Measurements from ENCODE around the gene PADI4.

The PADI4 gene

DNA sequence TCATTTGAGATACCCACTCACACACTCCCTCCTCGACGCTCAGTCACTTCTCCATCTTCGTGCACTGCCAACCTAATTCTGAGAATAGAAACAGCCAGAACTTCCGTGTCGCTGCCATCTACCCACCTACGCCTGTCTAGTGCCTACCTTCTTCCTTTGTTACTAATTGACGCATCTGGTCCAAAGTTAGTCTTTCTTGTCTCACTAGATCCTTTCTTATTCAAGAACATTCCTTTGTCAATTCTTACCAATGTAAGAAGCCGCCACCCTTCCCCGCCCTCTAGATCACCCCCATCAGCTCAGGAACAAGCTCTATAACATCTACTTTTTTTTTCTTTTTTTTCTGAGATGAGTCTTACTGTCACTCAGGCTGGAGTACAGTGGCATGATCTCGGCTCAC lies 67.7 kb downstream of the PADI4 start:
- H3K4me3 ChIP-seq (ENCODE audit: low read depth, low read length), result no peak overlapping the region
- TF ChIP-seq, protein P1, sequence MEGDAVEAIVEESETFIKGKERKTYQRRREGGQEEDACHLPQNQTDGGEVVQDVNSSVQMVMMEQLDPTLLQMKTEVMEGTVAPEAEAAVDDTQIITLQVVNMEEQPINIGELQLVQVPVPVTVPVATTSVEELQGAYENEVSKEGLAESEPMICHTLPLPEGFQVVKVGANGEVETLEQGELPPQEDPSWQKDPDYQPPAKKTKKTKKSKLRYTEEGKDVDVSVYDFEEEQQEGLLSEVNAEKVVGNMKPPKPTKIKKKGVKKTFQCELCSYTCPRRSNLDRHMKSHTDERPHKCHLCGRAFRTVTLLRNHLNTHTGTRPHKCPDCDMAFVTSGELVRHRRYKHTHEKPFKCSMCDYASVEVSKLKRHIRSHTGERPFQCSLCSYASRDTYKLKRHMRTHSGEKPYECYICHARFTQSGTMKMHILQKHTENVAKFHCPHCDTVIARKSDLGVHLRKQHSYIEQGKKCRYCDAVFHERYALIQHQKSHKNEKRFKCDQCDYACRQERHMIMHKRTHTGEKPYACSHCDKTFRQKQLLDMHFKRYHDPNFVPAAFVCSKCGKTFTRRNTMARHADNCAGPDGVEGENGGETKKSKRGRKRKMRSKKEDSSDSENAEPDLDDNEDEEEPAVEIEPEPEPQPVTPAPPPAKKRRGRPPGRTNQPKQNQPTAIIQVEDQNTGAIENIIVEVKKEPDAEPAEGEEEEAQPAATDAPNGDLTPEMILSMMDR (IDR thresholded peaks at IDR 0.05; ENCODE audit: borderline replicate concordance, insufficient read depth, low read depth, low read length), result no peak

DNA sequence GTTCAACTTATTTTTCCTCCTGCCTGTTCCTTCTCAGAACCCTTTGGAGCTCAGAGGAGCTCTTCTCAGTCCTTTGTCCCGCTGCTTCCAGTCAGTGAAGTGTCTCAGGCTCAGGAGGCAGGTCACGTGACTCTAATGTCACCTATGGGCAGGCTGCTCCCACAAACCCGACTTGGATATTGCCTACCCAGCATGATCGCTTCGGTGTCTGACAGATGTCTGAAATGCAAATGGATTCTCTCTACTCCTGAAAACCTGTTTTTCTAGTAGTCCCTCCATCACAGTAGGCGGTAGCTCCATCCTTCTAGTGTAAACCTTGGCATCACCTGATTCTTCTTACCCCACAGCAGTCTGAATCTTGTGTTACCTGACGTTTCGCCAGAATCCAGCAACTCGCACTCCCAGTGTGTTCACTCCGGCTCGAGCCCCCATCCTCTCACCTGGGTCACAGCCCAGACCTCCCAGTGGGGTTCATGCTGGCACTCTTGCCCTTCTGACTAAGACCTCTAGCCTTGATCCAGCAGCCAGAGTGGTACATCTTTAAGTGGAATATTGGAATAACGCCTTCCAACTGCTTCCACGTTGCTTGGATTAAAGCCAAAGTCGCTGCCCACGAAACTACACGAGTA lies 69.4 kb downstream of the PADI4 start:
- TF ChIP-seq, protein P1 (IDR thresholded peaks at IDR 0.05; ENCODE audit: borderline replicate concordance, insufficient read depth, low read depth, low read length), result no peak
- H3K4me3 ChIP-seq (ENCODE audit: low read depth, low read length), result no peak overlapping the region

DNA sequence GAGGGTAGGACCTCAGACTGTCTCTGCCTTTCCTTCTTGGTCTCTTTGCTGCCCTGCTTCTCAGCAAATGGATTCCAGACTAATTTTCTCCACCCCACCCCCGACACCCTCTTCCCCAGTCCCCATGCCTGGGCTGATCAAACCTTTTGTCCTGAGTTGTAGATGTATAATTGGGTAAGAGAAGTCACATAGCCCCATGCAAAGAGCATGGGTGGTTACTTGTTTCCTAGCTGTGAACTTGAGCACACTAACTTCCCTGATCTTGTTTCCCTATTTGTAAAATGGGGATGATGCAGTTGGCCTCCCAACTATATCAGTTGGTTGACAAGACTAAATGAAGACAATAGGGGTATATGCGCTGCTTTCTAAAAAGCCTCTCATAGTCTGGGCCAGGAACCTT lies 73.2 kb downstream of the PADI4 start:
- TF ChIP-seq, protein P1 (IDR thresholded peaks at IDR 0.05; ENCODE audit: borderline replicate concordance, insufficient read depth, low read depth, low read length), result no peak
- H3K4me3 ChIP-seq (ENCODE audit: low read depth, low read length), result no peak overlapping the region

DNA sequence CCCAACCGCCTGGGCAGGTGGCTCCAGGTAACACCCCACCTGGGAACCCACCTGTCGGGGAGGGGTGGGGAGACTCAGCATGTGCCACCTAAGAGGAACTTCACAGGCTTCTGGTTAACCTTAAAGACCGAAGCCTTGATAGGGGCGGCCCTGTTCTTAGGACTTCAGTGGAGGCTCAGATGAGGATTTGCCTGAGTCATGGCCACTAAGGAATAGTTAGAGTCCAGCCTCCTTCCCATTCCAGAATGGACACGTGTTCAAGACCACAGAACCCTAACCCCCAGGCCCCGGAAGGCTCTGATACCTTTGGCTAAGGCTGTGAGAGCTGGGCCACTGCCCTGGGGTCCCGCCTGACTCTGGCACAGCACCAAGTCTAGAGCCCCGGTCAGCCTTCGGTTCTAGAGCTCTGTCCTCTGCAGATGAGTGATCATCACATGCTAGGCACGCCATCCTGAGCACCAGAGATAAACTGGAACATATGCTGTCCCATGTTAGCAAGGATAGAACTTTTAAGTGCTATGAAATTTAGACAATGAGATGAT lies 84.3 kb downstream of the PADI4 start:
- H3K4me3 ChIP-seq (ENCODE audit: low read depth, low read length), result no peak overlapping the region
- TF ChIP-seq, protein P1 (IDR thresholded peaks at IDR 0.05; ENCODE audit: borderline replicate concordance, insufficient read depth, low read depth, low read length), result no peak

DNA sequence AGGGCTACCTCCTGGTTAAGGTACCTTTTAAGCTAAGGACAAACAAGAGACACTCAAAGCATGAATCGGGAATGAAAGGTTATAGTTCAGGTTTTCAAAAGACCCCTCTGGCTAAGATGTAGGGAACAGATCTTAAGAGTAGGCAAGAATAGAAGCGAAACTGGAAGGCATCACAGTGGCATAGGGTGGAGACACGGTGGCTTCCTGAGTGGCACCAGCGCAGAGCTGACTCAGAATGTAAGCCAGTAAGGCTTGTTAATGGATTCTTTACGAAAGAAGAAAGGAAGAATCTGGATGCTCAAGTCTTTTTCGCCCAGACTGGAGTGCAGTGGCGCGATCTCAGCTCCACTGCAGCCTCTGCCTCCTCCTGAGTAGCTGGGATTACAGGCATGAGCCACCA lies 85.2 kb downstream of the PADI4 start:
- no peak overlapping the region for H3K4me3 ChIP-seq (ENCODE audit: low read depth, low read length)
- TF ChIP-seq, protein P1 (IDR thresholded peaks at IDR 0.05; ENCODE audit: borderline replicate concordance, insufficient read depth, low read depth, low read length), result no peak

DNA sequence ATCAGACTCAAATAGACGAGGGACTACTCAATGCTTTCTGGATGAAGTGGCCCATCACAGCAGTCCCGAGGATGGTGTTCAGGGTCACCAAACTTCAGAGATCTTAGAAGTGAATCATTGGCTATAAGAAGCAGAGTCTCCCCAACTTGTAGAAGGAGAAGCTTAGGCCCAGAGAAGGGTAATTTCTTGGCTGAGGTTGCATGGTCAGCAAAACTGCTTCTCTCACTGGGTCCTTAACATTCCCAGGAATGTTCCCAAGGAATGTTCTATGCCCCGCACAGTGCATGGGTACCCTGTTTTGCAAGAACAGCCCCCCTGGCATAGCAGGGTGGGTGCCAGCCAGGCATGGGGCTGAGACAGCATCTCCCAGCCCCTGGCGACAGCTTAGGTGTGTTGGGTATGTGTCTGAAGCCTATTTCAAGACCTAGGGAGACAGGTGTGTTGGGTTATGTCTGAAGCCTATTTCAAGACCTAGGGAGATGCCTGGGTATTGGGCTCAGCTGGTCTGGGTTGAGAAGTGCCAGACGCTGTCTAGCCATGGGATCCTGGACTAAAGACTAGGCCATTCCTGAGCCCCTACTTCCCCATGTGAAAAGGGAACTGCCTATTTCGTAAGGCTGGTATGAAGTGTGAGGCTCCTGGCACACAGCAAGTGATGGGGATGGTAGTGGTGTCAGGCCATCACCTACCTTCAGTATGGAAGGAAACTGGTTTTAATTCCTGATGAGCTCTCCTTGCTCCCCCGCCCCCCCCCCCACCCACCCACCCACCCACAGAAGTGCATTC lies 90.1 kb downstream of the PADI4 start:
- H3K4me3 ChIP-seq (ENCODE audit: low read depth, low read length), result no peak overlapping the region
- TF ChIP-seq, protein P1 (IDR thresholded peaks at IDR 0.05; ENCODE audit: borderline replicate concordance, insufficient read depth, low read depth, low read length), result no peak

Measured in GM12875 (cell line).